ENCODE measurements around the gene SLC7A11.

Gene SLC7A11

DNA sequence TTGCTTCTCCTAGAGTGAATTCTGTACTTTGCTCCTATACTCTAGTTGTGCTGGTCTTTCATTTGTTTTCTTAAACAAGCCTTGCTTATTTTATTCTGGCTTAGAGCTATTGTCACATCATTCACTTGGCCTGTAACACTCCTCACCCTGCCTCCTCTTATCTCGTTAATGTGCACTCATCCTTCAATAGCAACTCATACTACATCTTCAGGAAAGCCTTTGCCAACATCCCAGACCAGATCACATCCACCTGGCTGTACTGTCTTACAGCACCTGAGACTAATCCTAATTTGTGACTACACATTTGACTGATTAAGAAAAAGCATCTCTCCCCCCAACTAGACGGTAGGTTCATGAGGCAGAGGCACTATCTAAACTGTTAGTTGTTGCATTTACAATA, 80.8 kb downstream of the SLC7A11 start:
- DNase-seq (ENCODE audit: low spot score): no peak

DNA sequence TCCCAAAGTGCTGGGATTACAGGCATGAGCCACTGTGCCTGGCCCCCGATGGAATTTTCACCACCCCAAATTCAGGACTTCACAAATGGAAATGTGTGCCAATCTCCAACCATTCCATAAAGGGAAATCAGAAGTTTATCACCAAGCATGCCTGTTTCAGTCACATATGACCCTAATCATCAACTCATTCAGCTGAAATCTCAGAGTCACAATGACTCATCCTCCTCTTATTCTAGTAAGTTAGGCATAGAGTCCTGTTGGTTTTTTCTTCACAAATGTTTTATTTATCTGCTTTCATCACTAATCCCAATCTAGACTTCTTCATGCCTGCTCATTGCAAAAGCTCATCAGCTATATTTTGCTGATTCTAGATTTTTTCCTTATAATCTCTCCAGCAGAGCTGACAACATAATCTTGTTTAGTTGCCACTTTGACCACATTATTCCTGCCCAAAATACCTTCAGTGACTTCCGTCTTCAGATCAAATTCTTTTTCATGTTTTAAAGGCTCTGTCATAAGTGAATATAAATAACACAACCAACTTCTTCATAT, 83.3 kb downstream of the SLC7A11 start:
- no peak for DNase-seq (ENCODE audit: low spot score)

DNA sequence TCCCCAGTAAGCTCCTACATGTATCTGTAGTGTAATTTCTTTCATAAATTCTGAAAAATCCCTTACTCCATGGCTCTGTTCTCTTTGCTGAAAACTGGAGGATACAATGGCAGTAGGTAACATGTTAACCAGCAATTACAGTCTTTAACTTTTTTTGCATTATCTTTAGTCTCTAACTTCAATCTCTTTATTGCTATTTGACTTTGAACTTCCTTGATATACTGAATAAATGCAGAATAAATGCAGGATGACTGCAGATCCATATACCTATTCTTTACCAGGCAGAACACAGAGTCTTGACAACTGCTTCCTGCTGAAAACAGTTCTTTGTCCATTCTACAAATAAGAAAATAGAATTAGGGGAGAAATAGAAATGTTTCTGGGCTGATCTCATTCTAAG, 101.3 kb downstream of the SLC7A11 start:
- DNase-seq (ENCODE audit: low spot score): no peak

DNA sequence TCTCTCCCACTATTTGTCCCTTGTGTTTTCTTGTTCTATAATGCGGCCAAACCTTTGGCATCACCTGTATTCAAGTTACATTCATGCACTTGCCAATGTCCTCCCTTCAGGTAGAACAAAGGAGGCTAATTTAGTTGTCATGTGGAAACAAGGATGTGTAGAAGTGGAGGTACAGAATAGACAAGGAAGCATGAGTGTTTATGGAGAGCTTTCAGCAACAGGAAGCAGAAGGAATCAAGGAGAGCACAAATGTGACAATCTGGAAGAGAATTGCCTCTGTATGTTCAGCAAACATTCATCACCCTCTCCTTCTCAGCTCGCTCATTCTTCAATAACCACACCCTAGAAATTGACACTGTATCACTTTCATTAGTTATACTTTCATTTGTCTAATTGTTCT, 103.4 kb downstream of the SLC7A11 start:
- DNase-seq (ENCODE audit: low spot score): no peak

DNA sequence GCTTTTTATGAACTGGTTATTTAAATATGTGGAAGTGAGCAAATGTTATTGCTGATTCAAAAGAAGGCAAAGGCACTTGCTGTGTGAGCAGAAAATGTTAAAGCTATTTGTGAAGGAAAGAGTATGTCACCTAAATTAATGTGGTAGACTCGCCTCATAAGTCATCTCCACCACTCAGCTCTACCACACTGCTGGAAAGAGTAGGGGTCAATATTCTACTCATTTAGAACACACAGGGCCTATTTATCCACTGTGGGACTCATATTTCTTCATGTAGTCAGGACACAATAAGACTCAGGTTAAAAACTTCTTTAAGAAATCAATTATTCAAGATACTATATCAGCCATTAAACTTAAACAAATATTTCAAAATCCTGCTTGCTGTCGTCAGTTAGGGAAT, 106.5 kb downstream of the SLC7A11 start:
- DNase-seq (ENCODE audit: low spot score): no peak

DNA sequence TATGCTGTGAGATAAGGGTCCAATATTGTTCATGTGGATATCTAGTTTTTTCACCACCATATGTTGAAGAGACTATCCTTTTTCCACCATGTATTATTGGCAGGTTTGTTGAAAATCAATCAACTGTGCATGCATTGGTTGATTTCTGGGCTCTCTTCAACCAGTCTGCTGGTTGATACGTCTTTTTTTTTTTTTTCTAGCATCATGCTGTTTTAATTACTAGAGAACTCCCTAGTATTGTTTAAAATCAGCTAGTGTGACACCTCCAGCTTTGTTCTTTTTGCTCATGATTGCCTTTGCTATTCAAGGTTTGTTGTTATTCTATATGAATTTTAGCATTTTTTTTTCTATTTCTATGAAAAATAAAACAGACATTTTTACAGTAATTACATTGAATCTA, 123.9 kb downstream of the SLC7A11 start:
- no peak for DNase-seq (ENCODE audit: low spot score)

DNA sequence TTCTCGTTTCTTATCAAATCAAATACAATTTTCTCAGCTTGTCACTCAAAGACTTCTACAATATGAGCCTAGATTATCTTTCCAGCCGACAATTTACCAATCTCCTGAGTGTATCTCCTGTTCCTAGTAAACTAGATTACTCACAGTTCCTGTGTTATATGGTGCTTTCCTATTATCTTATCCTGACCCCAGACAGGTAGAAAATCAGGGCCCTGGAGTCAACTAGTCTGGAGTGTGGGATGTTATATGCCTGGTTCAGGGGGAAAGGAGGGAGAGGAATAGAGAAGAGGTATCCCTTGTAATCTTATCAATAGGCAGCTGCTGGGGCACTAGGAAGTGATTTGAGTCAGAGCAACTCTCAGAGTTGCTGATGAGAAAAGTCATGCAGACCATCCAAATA, 127.1 kb downstream of the SLC7A11 start:
- no peak for DNase-seq (ENCODE audit: low spot score)

DNA sequence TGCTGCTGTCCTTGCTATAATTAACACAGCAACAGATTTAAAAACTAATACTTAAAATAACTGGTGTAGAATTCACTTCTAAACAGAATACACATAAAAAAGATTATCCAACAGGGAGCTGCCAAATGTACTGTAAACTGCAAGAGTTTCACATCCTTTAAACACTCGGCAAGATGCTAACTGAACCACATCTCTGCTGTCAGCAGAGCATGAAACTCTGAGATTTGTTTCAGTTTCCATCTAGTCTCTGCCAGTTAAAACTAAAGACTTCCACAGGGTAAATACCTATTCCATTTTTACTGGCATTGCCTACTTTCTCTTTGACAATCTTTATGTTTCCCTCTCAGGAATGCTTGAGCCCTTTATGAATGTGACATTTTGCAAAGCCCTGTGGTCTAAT, 127.7 kb downstream of the SLC7A11 start:
- DNase-seq (ENCODE audit: low spot score): no peak
